Measurements from ENCODE around the gene RNF44. TPM values are rescaled to one million over a fixed set of nuclear protein-coding genes. Genes with fewer than 3 reads are reported as not detected.

RNF44 gene
- total and polyA plus RNA-seq, 2 of the 13 experiments (the other 11 are each of a cell fraction or from before 2014, with no cell fraction given), result 9.2 to 16.8 TPM

DNA sequence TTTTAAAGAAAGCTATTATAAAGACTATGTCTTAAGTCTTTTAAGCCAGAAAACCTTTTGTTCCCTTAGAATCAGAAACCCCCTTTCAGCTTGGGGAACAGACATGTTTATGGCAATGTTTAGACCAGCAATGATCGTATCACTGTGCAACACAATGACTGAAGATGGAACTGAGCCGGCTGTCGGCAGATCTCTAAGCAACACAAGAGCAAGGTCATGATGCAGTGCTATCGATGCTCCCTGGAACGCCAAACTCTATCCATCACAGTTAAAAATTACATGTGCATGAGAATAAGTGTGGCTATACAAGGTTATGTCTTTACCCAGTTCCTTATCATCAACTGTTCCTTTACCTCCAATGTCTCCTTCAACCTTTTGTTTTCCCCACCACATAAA, 1.8 kb upstream of the RNF44 start:
- no peak overlapping the region for H3K9ac ChIP-seq (ENCODE audit: insufficient read depth, low read depth, low read length)
- H3K79me2 ChIP-seq (ENCODE audit: insufficient read depth, low read length), result peaks cover 26% of the 10 kb centered on the region
- H3K4me1 ChIP-seq (ENCODE audit: insufficient read depth, low read length), result peaks cover 62% of the 10 kb centered on the region
- WGBS (ENCODE audit: low lambda C conversion rate), result 21% methylated on average over 5 of the region's 5 CpGs
- no peak overlapping the region for H2AFZ ChIP-seq (ENCODE audit: low read length)
- intact Hi-C loops (cut with micrococcal nuclease; ENCODE audit: unreplicated experiment), result no loop called here
- in situ Hi-C loops (cut with HindIII; ENCODE audit: extremely low pct_ligation_motif_present, low pct_unique_long_range_greater_than_20kb), result loop anchor here (5.0 to 25.0 kb wide), 2 partner anchors 122 to 823 kb away; partner anchors contain the start of genes CLTB, LMAN2 and RGS14
- H4K20me1 ChIP-seq (ENCODE audit: insufficient read depth, low read length), result peaks cover 15% of the 10 kb centered on the region; the same call in 1 of the 2 replicates
- no peak for FAIRE-seq
- no peak for DNase-seq (ENCODE audit: low spot score)
- no peak for ATAC-seq
- ChIA-PET POLR2A (interaction anchor here (1.9 to 7.9 kb wide), 3 partner anchors 8 to 178 kb away, joined by 9 to 212 read pairs (median 11); partner anchors contain the start of genes CDHR2 and KIAA1191), CTCF (ENCODE audit: low intra/inter-chr PET ratio, low total read pairs) (no interaction called here)
- 0 out of 2 replicates have a peak overlapping the region, but pooled peaks have one; percentile 23 for H3K4me2 ChIP-seq (ENCODE audit: low read depth, low read length)
- H3K4me3 ChIP-seq (replicated peaks in 1 of 3; ENCODE audit: insufficient read depth in 1 of 3, low read depth in 2 of 3, low read length in 3 of 3), result peak overlapping the region in 1 of 3 experiments; percentile 53; a peak in 1 of 6 replicates
- no peaks in the 10 kb centered on the region for H3K9me3 ChIP-seq (ENCODE audit: low read length)
- BruUV-seq (replicated peaks), result no TSS peak
- no peak overlapping the region for H3K27ac ChIP-seq (ENCODE audit: extremely low read length, insufficient read depth, low read length)
- H3K27me3 ChIP-seq (ENCODE audit: control insufficient read depth in 1 of 2, insufficient read depth in 2 of 2, low read length in 2 of 2), result no peaks in the 10 kb centered on the region; a peak in 1 of 5 replicates
- H3K36me3 ChIP-seq (replicated peaks in 1 of 2; ENCODE audit: control insufficient read depth in 1 of 2, insufficient read depth in 2 of 2, low read length in 2 of 2), result peaks cover 2 to 7% of the 10 kb centered on the region in 2 experiments; a peak in 1 of 5 replicates
- TF ChIP-seq, protein P1, sequence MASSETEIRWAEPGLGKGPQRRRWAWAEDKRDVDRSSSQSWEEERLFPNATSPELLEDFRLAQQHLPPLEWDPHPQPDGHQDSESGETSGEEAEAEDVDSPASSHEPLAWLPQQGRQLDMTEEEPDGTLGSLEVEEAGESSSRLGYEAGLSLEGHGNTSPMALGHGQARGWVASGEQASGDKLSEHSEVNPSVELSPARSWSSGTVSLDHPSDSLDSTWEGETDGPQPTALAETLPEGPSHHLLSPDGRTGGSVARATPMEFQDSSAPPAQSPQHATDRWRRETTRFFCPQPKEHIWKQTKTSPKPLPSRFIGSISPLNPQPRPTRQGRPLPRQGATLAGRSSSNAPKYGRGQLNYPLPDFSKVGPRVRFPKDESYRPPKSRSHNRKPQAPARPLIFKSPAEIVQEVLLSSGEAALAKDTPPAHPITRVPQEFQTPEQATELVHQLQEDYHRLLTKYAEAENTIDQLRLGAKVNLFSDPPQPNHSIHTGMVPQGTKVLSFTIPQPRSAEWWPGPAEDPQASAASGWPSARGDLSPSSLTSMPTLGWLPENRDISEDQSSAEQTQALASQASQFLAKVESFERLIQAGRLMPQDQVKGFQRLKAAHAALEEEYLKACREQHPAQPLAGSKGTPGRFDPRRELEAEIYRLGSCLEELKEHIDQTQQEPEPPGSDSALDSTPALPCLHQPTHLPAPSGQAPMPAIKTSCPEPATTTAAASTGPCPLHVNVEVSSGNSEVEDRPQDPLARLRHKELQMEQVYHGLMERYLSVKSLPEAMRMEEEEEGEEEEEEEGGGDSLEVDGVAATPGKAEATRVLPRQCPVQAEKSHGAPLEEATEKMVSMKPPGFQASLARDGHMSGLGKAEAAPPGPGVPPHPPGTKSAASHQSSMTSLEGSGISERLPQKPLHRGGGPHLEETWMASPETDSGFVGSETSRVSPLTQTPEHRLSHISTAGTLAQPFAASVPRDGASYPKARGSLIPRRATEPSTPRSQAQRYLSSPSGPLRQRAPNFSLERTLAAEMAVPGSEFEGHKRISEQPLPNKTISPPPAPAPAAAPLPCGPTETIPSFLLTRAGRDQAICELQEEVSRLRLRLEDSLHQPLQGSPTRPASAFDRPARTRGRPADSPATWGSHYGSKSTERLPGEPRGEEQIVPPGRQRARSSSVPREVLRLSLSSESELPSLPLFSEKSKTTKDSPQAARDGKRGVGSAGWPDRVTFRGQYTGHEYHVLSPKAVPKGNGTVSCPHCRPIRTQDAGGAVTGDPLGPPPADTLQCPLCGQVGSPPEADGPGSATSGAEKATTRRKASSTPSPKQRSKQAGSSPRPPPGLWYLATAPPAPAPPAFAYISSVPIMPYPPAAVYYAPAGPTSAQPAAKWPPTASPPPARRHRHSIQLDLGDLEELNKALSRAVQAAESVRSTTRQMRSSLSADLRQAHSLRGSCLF (CRISPR knock-in tag; IDR thresholded peaks at IDR 0.05; ENCODE audit: borderline replicate concordance), result no peak
- TF ChIP-seq ZFYVE20 (CRISPR knock-in tag; IDR thresholded peaks at IDR 0.05; ENCODE audit: borderline replicate concordance, low read depth) (no peak), SRF (IDR thresholded peaks at IDR 0.05; ENCODE audit: low read depth, low read length) (no peak), SP1 (IDR thresholded peaks at IDR 0.05) (no peak), SP1 (CRISPR knock-in tag; IDR thresholded peaks at IDR 0.05) (no peak), IKZF1 (IDR thresholded peaks at IDR 0.05) (no peak), SRSF9 (IDR thresholded peaks at IDR 0.05; ENCODE audit: borderline replicate concordance, insufficient read depth, low read depth, low read length, poor library complexity, severe bottlenecking) (no peak), ZNF782 (CRISPR knock-in tag; IDR thresholded peaks at IDR 0.05; ENCODE audit: borderline replicate concordance) (no peak), PHF21A (CRISPR knock-in tag; IDR thresholded peaks at IDR 0.05) (no peak), ATF7 (IDR thresholded peaks at IDR 0.05) (no peak), ATF7 (CRISPR knock-in tag; IDR thresholded peaks at IDR 0.05) (no peak), SSRP1 (CRISPR knock-in tag; IDR thresholded peaks at IDR 0.05) (no peak)
- TF ChIP-seq, protein P2, sequence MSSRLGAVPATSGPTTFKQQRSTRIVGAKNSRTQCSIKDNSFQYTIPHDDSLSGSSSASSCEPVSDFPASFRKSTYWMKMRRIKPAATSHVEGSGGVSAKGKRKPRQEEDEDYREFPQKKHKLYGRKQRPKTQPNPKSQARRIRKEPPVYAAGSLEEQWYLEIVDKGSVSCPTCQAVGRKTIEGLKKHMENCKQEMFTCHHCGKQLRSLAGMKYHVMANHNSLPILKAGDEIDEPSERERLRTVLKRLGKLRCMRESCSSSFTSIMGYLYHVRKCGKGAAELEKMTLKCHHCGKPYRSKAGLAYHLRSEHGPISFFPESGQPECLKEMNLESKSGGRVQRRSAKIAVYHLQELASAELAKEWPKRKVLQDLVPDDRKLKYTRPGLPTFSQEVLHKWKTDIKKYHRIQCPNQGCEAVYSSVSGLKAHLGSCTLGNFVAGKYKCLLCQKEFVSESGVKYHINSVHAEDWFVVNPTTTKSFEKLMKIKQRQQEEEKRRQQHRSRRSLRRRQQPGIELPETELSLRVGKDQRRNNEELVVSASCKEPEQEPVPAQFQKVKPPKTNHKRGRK (CRISPR knock-in tag; IDR thresholded peaks at IDR 0.05), result no peak
- TF ChIP-seq, protein P3, sequence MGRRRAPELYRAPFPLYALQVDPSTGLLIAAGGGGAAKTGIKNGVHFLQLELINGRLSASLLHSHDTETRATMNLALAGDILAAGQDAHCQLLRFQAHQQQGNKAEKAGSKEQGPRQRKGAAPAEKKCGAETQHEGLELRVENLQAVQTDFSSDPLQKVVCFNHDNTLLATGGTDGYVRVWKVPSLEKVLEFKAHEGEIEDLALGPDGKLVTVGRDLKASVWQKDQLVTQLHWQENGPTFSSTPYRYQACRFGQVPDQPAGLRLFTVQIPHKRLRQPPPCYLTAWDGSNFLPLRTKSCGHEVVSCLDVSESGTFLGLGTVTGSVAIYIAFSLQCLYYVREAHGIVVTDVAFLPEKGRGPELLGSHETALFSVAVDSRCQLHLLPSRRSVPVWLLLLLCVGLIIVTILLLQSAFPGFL (CRISPR knock-in tag; IDR thresholded peaks at IDR 0.05), result no peak
- TF ChIP-seq, protein P4, sequence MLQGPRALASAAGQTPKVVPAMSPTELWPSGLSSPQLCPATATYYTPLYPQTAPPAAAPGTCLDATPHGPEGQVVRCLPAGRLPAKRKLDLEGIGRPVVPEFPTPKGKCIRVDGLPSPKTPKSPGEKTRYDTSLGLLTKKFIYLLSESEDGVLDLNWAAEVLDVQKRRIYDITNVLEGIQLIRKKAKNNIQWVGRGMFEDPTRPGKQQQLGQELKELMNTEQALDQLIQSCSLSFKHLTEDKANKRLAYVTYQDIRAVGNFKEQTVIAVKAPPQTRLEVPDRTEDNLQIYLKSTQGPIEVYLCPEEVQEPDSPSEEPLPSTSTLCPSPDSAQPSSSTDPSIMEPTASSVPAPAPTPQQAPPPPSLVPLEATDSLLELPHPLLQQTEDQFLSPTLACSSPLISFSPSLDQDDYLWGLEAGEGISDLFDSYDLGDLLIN (CRISPR knock-in tag; IDR thresholded peaks at IDR 0.05; ENCODE audit: borderline replicate concordance), result no peak

Measured in HepG2 (cell line).